Measurements from ENCODE around the gene ZMIZ1. TPM values are rescaled to one million over a fixed set of nuclear protein-coding genes. Genes with fewer than 3 reads are reported as not detected.

The ZMIZ1 gene
- total and polyA plus RNA-seq, 5 donors from 2014 or later, result 1.5 to 34.8 (median 2.2) TPM

DNA sequence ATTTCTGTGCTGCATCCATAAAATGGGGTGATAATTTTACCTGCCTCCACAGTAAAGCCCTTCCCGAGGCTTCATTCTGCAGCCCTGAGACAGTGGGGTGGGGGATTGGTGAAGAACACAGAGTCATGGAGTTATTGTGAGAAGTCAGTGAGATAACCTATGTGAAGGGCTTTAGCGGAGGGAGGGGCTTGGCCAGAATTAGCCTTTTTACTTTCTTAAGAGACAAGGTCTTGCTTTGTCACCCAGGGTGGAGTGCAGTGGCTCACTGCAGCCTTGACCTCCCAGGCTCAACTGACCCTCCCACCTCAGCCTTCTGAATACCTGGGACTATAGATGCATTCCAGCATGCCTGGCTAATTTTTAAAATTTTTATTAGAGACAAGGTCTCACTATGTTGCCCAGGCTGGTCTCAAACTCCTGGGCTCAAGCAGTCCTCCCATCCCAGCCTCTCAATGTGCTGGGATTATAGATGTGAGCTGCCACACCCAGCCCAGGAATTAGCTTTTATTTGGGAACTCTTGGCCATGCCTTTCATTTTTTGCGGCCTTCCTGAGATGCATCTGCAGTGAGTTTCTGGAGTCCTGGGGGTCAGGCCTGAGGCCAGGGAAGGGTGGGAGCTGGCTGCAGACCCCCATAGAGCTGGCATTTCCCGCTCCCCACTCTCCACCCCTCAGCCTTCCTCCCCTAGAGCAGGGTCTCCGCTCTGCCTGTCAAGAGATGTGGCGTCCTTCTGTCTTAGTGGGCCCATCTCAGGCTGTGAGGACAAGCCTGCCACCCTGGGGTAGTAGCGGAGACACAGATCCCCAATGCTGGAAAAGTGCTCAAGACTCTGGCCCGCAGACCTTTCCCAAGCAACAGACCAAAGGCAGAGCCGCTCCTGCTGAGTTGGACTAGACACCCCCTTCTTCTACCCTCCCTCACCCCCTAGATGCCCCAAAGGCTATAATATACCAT lies 77.0 kb downstream of the ZMIZ1 start:
- peaks cover 0 to 2% (median 0%) of the 10 kb centered on the region in 7 donors for H3K9me3 Mint-ChIP-seq
- Histone ChIP-seq H3K36me3 (ENCODE audit: control insufficient read depth, insufficient read depth, low read length) (no peaks in the 10 kb centered on the region), H3K4me3 (ENCODE audit: low read depth, low read length) (no peak overlapping the region), H3K27ac (ENCODE audit: insufficient read depth, low read length, poor library complexity, severe bottlenecking) (peak overlapping the region; percentile 43), H3K9me3 (ENCODE audit: control insufficient read depth in 2 of 2, low read length in 2 of 2) (no peaks in the 10 kb centered on the region), H3K27me3 (ENCODE audit: control insufficient read depth, insufficient read depth, low read length) (no peaks in the 10 kb centered on the region), H3K4me1 (ENCODE audit: control insufficient read depth, insufficient read depth, low read length, poor library complexity, severe bottlenecking) (peaks cover 65% of the 10 kb centered on the region)
- peak overlapping the region; percentile 76 to 95 (median 93) for H3K27ac Mint-ChIP-seq
- no peak for DNase-seq
- peaks cover 0 to 92% (median 40%) of the 10 kb centered on the region in 4 donors for H3K4me1 Mint-ChIP-seq
- H3K4me3 Mint-ChIP-seq, result peak overlapping the region in 2 of 4 donors; percentile 48 to 63
- no peaks in the 10 kb centered on the region for H3K27me3 Mint-ChIP-seq
- no peak for ATAC-seq (ENCODE audit: low read depth in 2 of 2)
- H3K36me3 Mint-ChIP-seq, result peaks cover 15% of the 10 kb centered on the region

DNA sequence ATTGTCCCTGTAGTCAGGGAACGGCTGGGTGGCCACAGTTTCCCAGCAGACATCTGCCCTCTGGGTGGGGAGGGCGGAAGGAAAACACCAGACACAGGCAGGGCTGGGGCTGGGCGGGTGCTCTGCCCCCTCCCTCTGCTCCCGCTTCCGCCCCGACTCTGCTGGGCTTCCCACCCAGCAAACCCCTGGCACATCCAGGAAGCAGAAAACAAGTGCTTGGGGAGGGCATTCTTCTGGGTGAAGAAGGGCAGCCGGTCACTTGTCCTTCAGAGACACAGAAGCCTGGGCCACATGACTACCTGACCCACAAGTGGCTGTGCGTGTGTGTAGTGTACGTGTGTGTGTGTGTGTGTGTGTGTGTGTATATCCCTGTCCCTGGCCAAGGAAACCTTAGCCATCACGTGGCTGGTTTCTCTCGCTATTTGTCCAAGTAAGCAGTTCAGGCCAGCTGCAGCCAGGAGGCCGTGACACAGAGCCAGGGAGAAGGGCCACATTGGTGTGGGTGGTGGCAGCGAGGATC lies 77.9 kb downstream of the ZMIZ1 start:
- Histone ChIP-seq H3K27ac (ENCODE audit: insufficient read depth, low read length, poor library complexity, severe bottlenecking) (peak overlapping the region; percentile 43), H3K4me1 (ENCODE audit: control insufficient read depth, insufficient read depth, low read length, poor library complexity, severe bottlenecking) (peaks cover 65% of the 10 kb centered on the region), H3K9me3 (ENCODE audit: control insufficient read depth in 2 of 2, low read length in 2 of 2) (no peaks in the 10 kb centered on the region), H3K27me3 (ENCODE audit: control insufficient read depth, insufficient read depth, low read length) (no peaks in the 10 kb centered on the region), H3K36me3 (ENCODE audit: control insufficient read depth, insufficient read depth, low read length) (no peaks in the 10 kb centered on the region), H3K4me3 (ENCODE audit: low read depth, low read length) (no peak overlapping the region)
- H3K27ac Mint-ChIP-seq, result peak overlapping the region; percentile 76 to 95 (median 93)
- ATAC-seq (ENCODE audit: low read depth in 2 of 2) (peak in 1 of 2 donors; percentile 45), DNase-seq (peak in 1 of 3 donors; percentile 61)
- H3K4me1 Mint-ChIP-seq, result peaks cover 0 to 94% (median 39%) of the 10 kb centered on the region in 4 donors
- peaks cover 9% of the 10 kb centered on the region for H3K36me3 Mint-ChIP-seq
- H3K9me3 Mint-ChIP-seq, result peaks cover 0 to 2% (median 0%) of the 10 kb centered on the region in 7 donors
- H3K4me3 Mint-ChIP-seq, result peak overlapping the region in 2 of 4 donors; percentile 48 to 63
- H3K27me3 Mint-ChIP-seq, result no peaks in the 10 kb centered on the region

DNA sequence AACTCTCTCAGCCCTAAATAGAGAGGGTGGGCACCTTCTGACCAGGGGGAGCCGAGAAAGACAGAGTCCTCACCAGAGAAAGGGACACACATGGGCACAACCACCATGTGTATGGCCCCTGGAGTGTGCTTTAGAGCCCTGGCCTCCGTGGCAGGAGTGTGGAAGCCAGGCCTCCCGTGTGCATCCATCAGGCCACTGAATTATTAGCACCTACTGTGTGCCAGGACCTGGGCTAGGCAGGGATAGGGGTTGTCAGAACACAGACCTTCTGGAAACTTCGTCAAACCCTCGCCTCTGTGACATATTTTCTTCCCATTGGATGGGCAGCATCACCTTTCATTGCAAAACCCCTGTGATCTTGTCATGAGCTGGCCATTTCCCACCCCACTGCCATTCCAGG lies 78.5 kb downstream of the ZMIZ1 start:
- H3K27ac ChIP-seq (ENCODE audit: insufficient read depth, low read length, poor library complexity, severe bottlenecking), result peak overlapping the region; percentile 43
- DNase-seq, result no peak
- H3K27me3 ChIP-seq (ENCODE audit: control insufficient read depth, insufficient read depth, low read length), result no peaks in the 10 kb centered on the region
- peak overlapping the region in 3 of 4 donors; percentile 31 to 72 (median 55) for H3K4me3 Mint-ChIP-seq
- ATAC-seq (ENCODE audit: low read depth in 2 of 2), result no peak
- peaks cover 65% of the 10 kb centered on the region for H3K4me1 ChIP-seq (ENCODE audit: control insufficient read depth, insufficient read depth, low read length, poor library complexity, severe bottlenecking)
- H3K27ac Mint-ChIP-seq, result peak overlapping the region; percentile 76 to 95 (median 94)
- H3K9me3 ChIP-seq (ENCODE audit: control insufficient read depth in 2 of 2, low read length in 2 of 2), result no peaks in the 10 kb centered on the region
- H3K9me3 Mint-ChIP-seq, result peaks cover 0 to 2% (median 0%) of the 10 kb centered on the region in 7 donors
- no peaks in the 10 kb centered on the region for H3K27me3 Mint-ChIP-seq
- peaks cover 0 to 88% (median 37%) of the 10 kb centered on the region in 4 donors for H3K4me1 Mint-ChIP-seq
- H3K4me3 ChIP-seq (ENCODE audit: low read depth, low read length), result no peak overlapping the region
- H3K36me3 Mint-ChIP-seq, result peaks cover 3% of the 10 kb centered on the region
- no peaks in the 10 kb centered on the region for H3K36me3 ChIP-seq (ENCODE audit: control insufficient read depth, insufficient read depth, low read length)

DNA sequence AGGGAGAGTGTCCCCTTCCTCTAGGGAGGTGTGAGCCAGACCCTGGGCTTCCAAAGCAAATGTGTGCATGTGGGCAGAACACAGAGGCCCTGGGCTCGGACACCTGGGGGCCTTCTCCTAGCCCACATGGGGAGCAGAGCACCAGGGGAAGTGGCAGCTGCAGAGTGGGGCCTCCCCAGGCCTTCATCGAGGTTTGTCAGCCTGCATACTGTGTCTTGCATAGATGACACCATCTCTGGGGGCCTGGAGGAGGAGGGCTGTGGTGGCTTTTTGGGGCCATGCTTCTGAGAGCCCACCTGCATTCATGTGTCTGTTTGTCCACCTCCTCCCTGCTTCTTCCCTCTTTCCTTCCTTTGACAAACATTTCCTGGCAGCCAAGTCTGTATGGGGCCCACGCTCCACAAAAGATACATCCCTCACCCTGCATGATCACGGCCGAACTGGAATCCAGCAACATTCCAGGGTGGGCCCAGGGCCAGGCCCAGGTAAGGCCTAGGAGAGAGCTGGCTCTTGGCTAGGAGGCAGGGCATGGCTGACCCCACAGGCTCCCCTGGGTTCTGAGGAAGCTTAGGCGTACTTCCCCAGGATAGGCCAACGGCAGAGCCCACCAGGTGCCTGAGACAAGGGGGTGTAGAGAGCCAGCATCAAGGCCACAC lies 79.2 kb downstream of the ZMIZ1 start:
- Histone ChIP-seq H3K4me1 (ENCODE audit: control insufficient read depth, insufficient read depth, low read length, poor library complexity, severe bottlenecking) (peaks cover 65% of the 10 kb centered on the region), H3K36me3 (ENCODE audit: control insufficient read depth, insufficient read depth, low read length) (no peaks in the 10 kb centered on the region), H3K27me3 (ENCODE audit: control insufficient read depth, insufficient read depth, low read length) (no peaks in the 10 kb centered on the region), H3K27ac (ENCODE audit: insufficient read depth, low read length, poor library complexity, severe bottlenecking) (peak overlapping the region; percentile 43), H3K9me3 (ENCODE audit: control insufficient read depth in 2 of 2, low read length in 2 of 2) (no peaks in the 10 kb centered on the region), H3K4me3 (ENCODE audit: low read depth, low read length) (no peak overlapping the region)
- Mint-ChIP-seq H3K36me3 (peaks cover 3% of the 10 kb centered on the region), H3K4me1 (peaks cover 0 to 82% (median 36%) of the 10 kb centered on the region in 4 donors), H3K4me3 (peak overlapping the region in 2 of 4 donors; percentile 46 to 72), H3K27ac (peak overlapping the region; percentile 76 to 95 (median 94)), H3K9me3 (peaks cover 0 to 2% (median 0%) of the 10 kb centered on the region in 7 donors), H3K27me3 (no peaks in the 10 kb centered on the region)
- no peak for DNase-seq
- no peak for ATAC-seq (ENCODE audit: low read depth in 2 of 2)

DNA sequence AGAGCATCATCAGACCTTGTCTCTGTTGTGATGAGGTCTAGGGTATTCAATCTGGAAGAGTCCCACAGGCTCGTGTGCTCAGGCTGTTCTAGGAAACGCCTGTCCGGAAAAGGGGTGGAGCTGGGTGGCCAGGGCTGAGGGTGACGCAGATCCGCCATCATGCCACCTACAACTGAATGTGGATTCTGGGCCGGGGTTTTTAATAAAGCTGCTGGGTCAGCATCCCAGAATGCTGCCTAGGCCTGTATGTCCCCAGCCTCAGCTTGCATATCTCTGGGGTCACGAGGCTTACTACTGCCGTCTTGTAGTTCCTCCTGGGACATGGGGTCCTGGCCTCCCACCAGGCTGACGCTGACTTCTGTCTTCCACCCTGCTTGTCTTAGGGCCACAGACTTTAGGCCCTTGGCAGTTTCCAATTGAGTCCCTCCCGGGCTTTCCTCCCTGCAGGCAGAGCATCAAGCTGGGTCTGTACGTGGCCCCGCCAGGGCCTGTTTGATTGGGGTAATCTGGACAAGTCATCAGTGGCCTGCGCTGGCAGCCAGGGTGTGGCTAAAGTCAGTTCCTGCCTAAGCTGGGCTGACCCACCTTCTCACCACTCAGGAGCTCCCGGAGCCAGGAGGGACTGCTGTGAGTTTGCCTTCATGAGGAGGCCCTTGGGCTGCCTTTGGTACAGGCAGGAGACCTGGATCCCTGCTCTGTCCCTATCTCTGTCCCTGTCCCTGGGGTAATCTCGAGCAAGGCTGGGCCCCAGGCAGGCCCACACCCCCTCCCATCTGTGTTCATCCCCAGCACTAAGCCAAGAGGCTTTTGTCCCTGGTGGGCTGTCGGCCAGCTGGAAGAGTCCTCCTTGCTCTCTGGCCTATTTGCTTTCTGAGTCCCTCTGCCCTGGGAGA lies 79.9 kb downstream of the ZMIZ1 start:
- no peaks in the 10 kb centered on the region for H3K27me3 ChIP-seq (ENCODE audit: control insufficient read depth, insufficient read depth, low read length)
- no peaks in the 10 kb centered on the region for H3K27me3 Mint-ChIP-seq
- H3K36me3 Mint-ChIP-seq, result peaks cover 3% of the 10 kb centered on the region
- H3K4me1 ChIP-seq (ENCODE audit: control insufficient read depth, insufficient read depth, low read length, poor library complexity, severe bottlenecking), result peaks cover 65% of the 10 kb centered on the region
- H3K4me3 Mint-ChIP-seq, result peak overlapping the region in 3 of 4 donors; percentile 32 to 64 (median 46)
- DNase-seq, result peak in 1 of 3 donors; percentile 12
- H3K4me3 ChIP-seq (ENCODE audit: low read depth, low read length), result no peak overlapping the region
- no peak for ATAC-seq (ENCODE audit: low read depth in 2 of 2)
- H3K27ac Mint-ChIP-seq, result peak overlapping the region; percentile 76 to 94 (median 88)
- no peak overlapping the region for H3K27ac ChIP-seq (ENCODE audit: insufficient read depth, low read length, poor library complexity, severe bottlenecking)
- H3K9me3 ChIP-seq (ENCODE audit: control insufficient read depth in 2 of 2, low read length in 2 of 2), result no peaks in the 10 kb centered on the region
- no peaks in the 10 kb centered on the region for H3K9me3 Mint-ChIP-seq
- no peaks in the 10 kb centered on the region for H3K36me3 ChIP-seq (ENCODE audit: control insufficient read depth, insufficient read depth, low read length)
- H3K4me1 Mint-ChIP-seq, result peaks cover 0 to 77% (median 32%) of the 10 kb centered on the region in 4 donors

DNA sequence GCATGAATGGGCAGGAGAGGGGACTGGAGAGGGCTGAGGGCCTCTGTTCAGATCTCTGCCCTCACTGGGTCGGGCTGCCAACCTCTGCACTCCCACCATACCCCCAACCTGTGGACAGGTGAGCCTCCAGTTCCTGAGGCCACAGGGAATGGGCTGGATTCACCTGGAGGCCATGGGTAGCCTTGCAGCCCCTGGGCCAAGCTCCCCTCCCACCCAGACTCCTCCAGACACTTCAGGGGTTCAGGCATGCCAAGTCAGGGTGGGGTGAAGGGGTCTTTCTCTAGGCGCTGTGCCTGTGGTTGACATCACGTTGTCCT lies 80.5 kb downstream of the ZMIZ1 start:
- peak in 1 of 3 donors; percentile 13 for DNase-seq
- H3K9me3 Mint-ChIP-seq, result no peaks in the 10 kb centered on the region

More for the DNA sequence above, 80.5 kb downstream of the ZMIZ1 start:
- Histone ChIP-seq H3K27me3 (ENCODE audit: control insufficient read depth, insufficient read depth, low read length) (no peaks in the 10 kb centered on the region), H3K4me3 (ENCODE audit: low read depth, low read length) (no peak overlapping the region), H3K9me3 (ENCODE audit: control insufficient read depth in 2 of 2, low read length in 2 of 2) (no peaks in the 10 kb centered on the region), H3K4me1 (ENCODE audit: control insufficient read depth, insufficient read depth, low read length, poor library complexity, severe bottlenecking) (peaks cover 61% of the 10 kb centered on the region), H3K27ac (ENCODE audit: insufficient read depth, low read length, poor library complexity, severe bottlenecking) (peak overlapping the region; percentile 23), H3K36me3 (ENCODE audit: control insufficient read depth, insufficient read depth, low read length) (no peaks in the 10 kb centered on the region)
- Mint-ChIP-seq H3K27me3 (no peaks in the 10 kb centered on the region), H3K27ac (peak overlapping the region; percentile 76 to 91 (median 88)), H3K4me1 (peaks cover 0 to 71% (median 32%) of the 10 kb centered on the region in 4 donors), H3K36me3 (peaks cover 3% of the 10 kb centered on the region), H3K4me3 (peak overlapping the region in 3 of 4 donors; percentile 22 to 64 (median 38))
- no peak for ATAC-seq (ENCODE audit: low read depth in 2 of 2)

All from CD4-positive, CD25-positive, alpha-beta regulatory T cell (primary cell).